Umbilical cord (tissue), 2 donors: ENCODE measurements around the gene PLEKHH1. TPM values are rescaled to one million over a fixed set of nuclear protein-coding genes. Genes with fewer than 3 reads are reported as not detected.

ENCODE experiments used
- DNase-seq: peaks from one replicate; pipeline ENCODE4 v3.0.0-alpha.2; 2015; ENCODE audit warnings: low spot score
- total RNA-seq: library from RNA; depleted of rRNA; stranded (reverse); fragments of >200 nt; gene quantifications from one replicate; pipeline ENCODE4 v1.2.3, GENCODE V29; 2014; ENCODE audit warnings: low replicate concordance; ENCODE audit not compliant: insufficient read depth

PLEKHH1 gene
- total RNA-seq, result 3.4 TPM

- peak; percentile 75 for DNase-seq
Observed at GRCh38 chr14:67532998-67533753, at the start of gene PLEKHH1. Gene PLEKHH1 (plus strand): TSS chr14:67533290. CDS start chr14:67541868, 8,578 bp downstream.

GRCh38 chr14:67483579-67484285, 49.4 kb upstream of the PLEKHH1 start:
- DNase-seq, result no peak

GRCh38 chr14:67485501-67486095, 47.5 kb upstream of the PLEKHH1 start:
- peak; percentile 83 for DNase-seq

GRCh38 chr14:67486890-67487289, 46.2 kb upstream of the PLEKHH1 start:
- no peak for DNase-seq

- DNase-seq, result no peak
Observed at GRCh38 chr14:67487332-67487731, 45.8 kb upstream of the PLEKHH1 start.

DNA sequence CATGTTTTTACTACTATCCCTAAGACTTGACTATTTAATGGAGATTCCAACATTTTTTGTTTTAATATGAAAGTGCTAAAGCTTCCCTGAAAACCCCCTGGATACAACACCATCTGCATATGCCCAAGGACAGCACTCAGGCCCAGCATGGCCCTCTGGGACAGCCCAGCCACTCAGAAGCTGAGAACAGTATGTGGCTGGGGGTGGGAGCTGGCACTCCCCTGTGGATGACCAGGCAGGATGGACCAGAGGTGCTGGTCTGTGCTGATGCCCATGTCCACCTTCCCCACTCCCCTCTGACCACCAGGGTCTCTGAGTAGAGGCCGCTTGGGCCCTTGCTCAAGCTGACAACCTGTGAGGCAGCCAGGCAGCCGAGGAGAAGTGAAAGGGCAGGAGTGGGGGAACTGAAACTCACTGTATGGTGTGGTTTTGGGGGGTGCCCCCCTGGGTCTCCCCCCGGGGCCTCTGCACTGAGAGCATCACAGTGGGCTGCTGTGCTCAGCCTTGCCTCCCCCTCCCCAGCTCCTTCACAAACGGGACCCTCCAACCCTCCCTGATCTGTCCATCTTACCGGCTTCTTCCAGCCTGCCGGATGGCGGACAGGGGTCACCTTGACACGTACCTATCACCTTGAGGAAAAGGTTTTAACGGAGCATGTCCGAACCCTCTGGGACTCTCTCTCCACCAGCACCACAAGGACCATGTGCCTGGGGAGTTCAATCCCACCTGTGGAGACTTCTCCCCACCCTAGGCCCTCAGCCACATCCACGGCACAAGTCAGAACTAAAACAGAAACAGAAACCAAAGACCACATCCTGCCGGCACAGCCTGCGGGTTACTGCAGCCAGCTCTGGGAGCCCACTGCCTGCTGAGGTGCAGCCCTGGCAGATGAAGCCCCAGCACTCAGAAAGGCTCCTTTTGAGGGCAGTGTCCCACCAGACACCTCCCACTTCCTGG, 44.9 kb upstream of the PLEKHH1 start, which contains the start of gene TMEM229B:
TSS of gene TMEM229B (minus strand) at position 785 of the 957 bp plus-strand sequence. CDS start 14,798 bp downstream, outside the sequence.
- no peak for DNase-seq

DNA sequence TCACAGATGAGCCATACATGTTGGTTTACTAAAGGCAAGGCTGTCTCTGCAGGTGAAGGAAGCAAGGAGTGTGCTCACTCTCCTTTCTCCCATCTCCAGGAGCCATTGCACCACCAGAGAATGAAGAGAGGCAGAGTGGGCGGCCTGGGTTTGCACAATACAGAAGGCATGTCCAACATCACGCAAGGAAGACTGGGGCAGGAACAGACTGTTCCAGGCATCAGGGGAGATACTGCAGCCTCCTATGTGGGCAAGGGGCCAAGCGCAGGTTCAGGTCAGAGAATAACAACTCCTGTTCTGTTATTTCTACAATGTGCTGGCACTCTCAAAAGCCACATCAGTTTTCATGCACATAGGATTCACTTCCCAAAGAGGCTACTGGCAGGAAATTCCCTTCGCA, 42.9 kb upstream of the PLEKHH1 start:
- no peak for DNase-seq

- DNase-seq, result no peak
Observed at GRCh38 chr14:67491285-67491684, 41.8 kb upstream of the PLEKHH1 start.

DNA sequence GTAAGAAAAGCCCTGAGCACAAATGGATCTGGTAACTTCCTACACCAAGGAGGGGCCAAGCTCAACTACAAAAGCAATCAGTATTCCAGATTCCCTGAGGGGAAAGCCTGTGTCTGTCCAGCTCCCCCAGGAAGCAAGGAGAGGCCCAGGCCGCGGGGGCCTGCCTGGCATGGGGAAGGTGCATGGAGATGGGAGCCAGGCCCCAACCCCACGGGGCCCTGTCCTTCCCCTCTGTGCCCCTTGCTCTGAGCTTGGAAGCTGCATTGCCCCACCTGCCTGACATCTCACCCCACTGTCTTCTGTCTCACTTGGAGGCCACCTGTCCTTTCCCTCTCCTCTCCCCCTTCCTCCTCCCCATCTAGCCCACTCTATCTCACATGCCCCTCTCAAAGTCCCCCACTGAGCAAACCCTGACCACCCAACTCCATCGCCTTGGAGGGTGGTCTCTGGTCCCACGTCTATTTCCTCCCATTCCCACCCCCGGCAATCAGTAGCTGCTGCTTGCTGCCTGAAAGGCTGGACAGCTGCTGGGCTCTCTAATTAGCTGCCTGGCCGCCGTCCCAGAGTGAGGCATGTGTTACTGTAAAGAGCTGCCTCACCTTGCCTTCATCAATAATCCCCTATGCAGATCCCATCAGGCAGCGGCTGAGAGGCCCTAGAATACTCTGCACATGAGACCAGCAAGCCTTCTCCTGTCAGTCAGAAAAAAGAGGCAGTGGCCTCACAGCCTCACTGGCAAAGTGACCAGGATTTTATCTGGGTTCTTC, 41.2 kb upstream of the PLEKHH1 start:
- no peak for DNase-seq

DNA sequence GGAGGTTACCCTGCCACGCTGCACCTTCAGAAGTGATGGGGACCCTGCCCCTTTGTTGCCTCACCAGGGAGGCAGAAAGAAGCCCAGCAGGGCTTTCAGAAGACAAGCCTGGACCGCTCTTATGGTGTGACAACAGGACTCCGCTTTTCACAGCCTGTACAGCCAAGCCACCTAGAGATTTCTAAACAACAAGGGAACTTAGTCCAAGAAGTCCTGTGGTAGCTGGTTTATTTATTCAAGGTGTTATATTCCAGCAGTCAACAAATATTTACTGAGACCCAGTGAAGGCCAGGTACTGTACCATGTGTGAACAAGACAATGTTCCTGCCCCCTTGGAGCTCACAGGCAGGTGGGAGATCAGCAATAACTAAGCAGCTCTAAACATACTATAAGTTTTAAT, 40.6 kb upstream of the PLEKHH1 start:
- DNase-seq, result no peak

DNA sequence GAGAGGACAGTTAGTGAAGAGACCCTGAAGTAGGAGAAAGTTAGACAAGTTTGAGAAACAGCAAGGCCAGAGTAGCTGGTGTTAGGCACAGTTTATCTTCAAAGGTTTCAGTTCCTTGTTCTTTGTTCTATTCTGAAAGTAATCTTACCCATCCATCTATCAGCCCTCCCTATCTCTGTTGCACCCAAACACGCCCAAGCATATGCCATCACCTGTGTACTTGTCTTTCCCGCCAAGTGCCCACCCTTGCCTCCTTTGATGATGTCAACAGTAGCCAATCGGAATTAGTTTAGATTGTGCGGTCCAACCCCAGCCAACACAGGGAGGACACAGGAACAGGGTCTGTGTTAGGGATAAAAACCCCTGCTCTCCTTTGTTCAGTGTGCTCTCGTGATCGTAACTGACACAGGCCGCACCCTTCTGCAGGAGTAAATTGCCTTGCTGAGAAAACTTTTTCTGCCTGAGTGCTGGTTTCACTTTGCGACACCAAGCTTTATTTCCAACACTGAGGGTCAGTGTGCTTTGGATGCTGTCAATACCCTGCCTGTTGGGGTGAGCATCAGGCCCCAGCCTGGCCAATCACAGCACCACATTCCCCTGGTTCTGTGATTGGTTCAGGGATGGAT, 39.9 kb upstream of the PLEKHH1 start:
- DNase-seq, result no peak

GRCh38 chr14:67495827-67496226, 37.3 kb upstream of the PLEKHH1 start:
- no peak for DNase-seq

GRCh38 chr14:67497216-67497615, 35.9 kb upstream of the PLEKHH1 start:
- no peak for DNase-seq

GRCh38 chr14:67497716-67498115, 35.4 kb upstream of the PLEKHH1 start:
- no peak for DNase-seq

DNA sequence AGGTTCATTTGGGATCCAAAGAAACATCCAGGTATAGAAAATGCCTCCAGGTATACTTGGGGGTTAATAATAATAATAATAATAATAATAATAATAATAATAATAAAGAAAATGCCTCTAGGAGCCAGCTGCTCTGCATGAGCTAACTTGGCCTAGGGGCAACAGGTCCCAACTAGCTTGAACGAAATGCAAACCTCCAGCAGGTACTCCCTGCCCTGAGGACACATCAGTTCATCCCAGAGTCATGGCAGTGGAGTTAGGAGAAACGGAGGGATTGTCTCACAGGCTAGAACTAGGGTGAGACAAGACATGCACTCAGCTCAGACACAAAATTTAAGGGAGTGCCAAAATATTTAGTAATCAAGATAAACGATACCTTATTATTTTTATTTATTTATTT, 32.1 kb upstream of the PLEKHH1 start:
- no peak for DNase-seq

DNA sequence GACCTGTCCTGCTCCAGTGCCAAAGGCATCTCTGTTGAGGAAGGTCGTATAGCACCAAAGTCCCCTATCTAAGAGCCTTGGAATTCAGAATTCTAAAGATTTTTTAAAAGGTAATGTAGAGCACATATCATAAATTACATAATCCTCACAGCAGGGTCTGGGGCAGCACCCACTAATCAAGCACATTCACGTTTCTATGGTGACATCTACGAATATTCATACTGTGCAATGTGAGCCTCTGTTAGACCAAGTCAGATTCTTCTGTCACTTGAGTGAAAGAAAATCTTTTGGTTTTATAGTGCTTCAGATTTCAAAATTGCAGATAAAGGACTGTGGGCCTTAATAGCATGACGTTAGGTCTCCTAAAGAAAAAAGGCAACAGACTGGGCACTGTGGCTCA, 31.4 kb upstream of the PLEKHH1 start:
- DNase-seq, result no peak

DNA sequence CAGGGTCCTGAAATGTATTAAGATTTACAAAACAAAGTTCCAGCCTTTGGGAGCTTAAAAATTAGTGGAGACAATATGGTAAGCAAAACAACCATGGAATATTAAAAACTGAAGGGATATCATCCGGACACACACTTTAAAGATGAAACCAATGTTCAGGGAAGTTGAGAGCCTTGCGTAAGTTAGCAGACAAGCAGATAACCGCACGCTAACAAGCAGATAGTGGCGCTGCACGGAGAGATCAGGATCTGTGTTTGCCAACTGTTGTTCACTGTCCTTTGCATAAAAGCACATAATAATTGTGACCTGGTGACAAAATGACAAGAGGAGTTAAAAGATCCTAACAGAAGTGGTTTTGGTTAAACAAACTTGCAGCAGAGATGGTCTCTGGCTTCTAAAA, 30.2 kb upstream of the PLEKHH1 start:
- DNase-seq, result no peak

- no peak for DNase-seq
Observed at GRCh38 chr14:67503331-67503730, 29.8 kb upstream of the PLEKHH1 start.

GRCh38 chr14:67505254-67505653, 27.8 kb upstream of the PLEKHH1 start:
- no peak for DNase-seq

GRCh38 chr14:67508956-67509355, 24.1 kb upstream of the PLEKHH1 start:
- no peak for DNase-seq
